Memory B cell (primary cell): ENCODE measurements around the gene ZCCHC14.

Source experiments
- ATAC-seq: fragments of 150-1000 bp; cut with Tn5 transposase; 2 replicates; pipeline ENCODE4 v1.10.0; 2021; ENCODE audit warnings: low read depth, mild to moderate bottlenecking, moderate library complexity
- DNase-seq, 2 donors: peaks; one replicate each; pipeline ENCODE4 v3.0.0; 2022; ENCODE audit warnings: low spot score in 2 of 2
- H3K27ac Mint-ChIP-seq: one replicate; pipeline ENCODE4 v1.8.0; 2022; ENCODE audit warnings: mild to moderate bottlenecking, moderate library complexity, mixed read lengths
- H3K27me3 Mint-ChIP-seq: one replicate; pipeline ENCODE4 v1.8.0; 2022; ENCODE audit warnings: mixed read lengths
- H3K36me3 Mint-ChIP-seq: one replicate; pipeline ENCODE4 v1.8.0; 2022; ENCODE audit warnings: mild to moderate bottlenecking, mixed read lengths
- H3K4me1 Mint-ChIP-seq: one replicate; pipeline ENCODE4 v1.8.0; 2022; ENCODE audit warnings: mixed read lengths
- H3K4me3 Mint-ChIP-seq: one replicate; pipeline ENCODE4 v1.8.0; 2022; ENCODE audit warnings: mild to moderate bottlenecking, moderate library complexity, mixed read lengths
- H3K9me3 Mint-ChIP-seq: one replicate; pipeline ENCODE4 v1.8.0; 2022; ENCODE audit warnings: mixed read lengths

ZCCHC14 gene

DNA sequence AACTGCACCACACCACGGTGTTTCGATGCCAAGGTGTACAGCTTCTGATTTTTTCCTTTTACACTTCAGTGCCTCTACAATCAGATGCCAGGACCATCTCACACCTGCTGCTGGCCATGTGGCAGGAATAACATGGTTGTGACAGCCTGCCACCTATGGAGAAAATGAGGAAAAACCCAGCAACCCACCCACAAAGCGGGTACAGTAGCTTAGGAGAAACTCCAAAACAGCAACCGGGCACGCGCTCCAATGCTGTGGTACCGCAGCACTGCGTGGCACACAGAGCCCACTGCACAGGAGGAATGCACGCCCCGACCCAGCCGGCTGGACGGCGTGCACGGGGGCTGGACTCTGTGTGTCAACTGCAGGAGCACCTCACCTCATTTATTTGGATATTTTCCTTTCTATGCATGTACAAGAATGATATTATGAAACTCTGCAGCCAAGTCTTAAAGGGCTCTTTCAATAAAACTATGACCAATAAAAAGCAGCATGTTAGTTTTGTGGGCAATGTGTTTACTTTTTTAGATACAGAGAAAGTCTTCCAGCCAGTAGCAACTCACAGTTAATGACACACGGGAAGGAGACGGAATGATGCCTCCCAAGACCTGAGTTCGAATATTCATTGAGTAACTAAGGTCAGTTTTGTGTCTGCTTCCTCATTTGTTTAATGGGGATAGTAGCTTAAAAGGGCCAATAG, 54.8 kb downstream of the ZCCHC14 start:
- Mint-ChIP-seq H3K27me3 (peaks cover 6% of the 10 kb centered on the region), H3K9me3 (no peaks in the 10 kb centered on the region), H3K27ac (no peak overlapping the region), H3K4me1 (peaks cover 2% of the 10 kb centered on the region), H3K4me3 (no peak overlapping the region), H3K36me3 (peaks cover 2% of the 10 kb centered on the region)
- ATAC-seq = no peak
- no peak for DNase-seq

DNA sequence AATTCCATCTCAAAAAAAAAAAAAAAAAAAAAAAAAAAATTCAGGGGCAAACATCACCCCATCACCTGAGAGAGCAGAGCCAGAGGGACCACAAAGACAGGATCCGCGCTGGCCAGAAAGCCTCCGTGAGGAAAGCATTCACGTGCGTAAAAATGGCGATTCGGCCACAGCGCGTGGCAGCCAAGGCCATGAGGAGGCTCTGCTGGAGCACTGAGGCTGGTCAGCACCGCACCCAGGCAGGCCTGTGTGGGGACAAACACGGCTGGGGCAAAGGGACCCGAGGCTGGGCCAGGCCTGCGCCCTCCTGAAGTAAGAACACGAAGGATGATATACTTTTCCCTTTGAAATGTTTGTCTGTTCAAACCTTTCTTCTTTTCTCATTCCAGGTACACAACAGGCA, 55.5 kb downstream of the ZCCHC14 start:
- no peak overlapping the region for H3K4me3 Mint-ChIP-seq
- peaks cover 2% of the 10 kb centered on the region for H3K4me1 Mint-ChIP-seq

DNA sequence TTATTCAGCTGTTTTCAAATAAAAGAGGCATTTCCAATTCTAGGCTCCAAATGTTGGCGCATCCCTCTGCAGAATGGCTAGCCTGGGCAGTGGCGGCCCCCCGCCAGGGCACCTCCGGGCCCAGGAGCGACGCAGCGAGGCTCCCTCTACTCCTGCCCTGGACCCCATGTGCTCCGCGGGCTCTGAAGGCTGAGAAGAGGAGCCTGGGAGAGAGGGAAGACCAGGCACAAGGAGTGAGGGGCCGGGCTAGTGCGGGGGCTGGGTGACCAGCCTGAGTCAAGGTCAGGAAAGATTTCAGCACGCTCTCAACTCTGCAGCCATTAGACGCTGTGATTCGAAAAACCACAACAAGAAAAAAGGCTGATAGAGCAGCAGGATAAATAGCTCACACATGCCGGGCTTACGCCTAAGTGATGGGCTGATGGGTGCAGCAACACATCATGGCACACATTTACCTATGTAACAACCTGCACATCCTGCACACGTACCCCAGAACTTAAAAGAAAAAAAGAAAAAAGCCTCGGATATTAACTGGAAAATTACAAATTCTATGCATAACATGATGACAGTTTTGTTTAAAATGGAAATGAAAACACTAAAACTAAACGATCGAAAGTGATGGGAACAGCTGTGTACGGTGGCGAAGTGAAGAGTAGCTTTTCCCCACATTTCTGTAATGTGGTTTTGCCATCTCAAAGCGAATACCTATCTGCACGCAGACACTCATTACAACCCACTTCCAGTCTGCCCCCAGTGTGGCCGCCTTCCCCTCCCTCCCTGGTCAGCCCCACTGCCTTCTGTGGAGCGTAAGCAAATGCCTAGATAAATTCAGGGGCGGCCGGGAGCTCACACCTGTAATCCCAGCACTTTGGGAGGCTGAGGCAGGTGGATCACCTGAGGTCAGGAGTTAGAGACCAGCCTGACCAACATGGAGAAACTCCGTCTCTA, 56.3 kb downstream of the ZCCHC14 start:
- no peak for DNase-seq
- Mint-ChIP-seq H3K27me3 (peaks cover 9% of the 10 kb centered on the region), H3K36me3 (no peaks in the 10 kb centered on the region), H3K4me1 (peaks cover 2% of the 10 kb centered on the region), H3K27ac (no peak overlapping the region), H3K9me3 (no peaks in the 10 kb centered on the region), H3K4me3 (no peak overlapping the region)
- no peak for ATAC-seq

More for the DNA sequence above, 55.5 kb downstream of the ZCCHC14 start:
- peaks cover 9% of the 10 kb centered on the region for H3K27me3 Mint-ChIP-seq
- no peak overlapping the region for H3K27ac Mint-ChIP-seq
- H3K36me3 Mint-ChIP-seq = no peaks in the 10 kb centered on the region
- no peak for DNase-seq
- no peaks in the 10 kb centered on the region for H3K9me3 Mint-ChIP-seq
- ATAC-seq = no peak

DNA sequence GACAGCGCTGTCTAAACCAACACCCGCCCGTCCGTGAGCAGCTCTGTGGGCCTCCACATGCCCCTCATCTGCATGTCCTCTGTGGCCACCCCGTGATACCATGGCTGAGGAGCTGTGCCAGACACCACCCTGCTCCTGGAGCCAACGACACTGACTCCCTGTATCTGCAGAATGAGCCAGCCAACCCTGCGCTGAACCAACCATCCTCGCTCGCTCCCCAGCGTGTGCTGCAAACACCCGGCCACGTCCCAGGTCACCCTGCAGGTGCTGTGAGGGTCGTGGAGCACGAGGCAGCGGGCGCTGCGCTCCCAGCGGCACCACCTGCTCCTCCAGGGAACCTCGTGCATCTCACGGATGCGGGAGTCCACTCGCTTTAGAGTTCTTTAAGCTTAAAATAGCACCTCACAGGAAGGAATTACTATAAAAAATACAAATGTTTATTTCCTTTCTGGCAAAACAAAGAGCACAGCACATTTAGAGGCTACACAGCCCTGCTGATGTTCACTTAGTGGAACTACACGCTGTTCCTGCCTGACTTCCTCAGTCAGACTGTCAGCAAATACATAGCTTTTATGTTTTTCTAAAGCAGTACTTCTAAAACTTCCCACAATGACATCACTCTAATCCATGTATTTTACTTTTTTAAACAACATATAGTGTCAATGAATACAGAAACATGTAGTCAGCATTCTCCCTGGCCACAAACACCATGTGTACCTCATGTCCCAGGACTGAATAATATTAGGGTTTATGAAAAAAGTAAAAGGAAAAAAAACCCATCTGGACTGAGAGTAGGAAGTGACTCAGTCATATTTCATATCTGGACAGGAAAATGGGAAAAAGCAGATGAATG, 57.2 kb downstream of the ZCCHC14 start:
- H3K4me1 Mint-ChIP-seq = peaks cover 2% of the 10 kb centered on the region
- H3K9me3 Mint-ChIP-seq = no peaks in the 10 kb centered on the region
- H3K4me3 Mint-ChIP-seq = no peak overlapping the region
- ATAC-seq (no peak), DNase-seq (no peak)
- H3K27me3 Mint-ChIP-seq = peaks cover 9% of the 10 kb centered on the region
- H3K27ac Mint-ChIP-seq = no peak overlapping the region
- H3K36me3 Mint-ChIP-seq = peaks cover 2% of the 10 kb centered on the region

DNA sequence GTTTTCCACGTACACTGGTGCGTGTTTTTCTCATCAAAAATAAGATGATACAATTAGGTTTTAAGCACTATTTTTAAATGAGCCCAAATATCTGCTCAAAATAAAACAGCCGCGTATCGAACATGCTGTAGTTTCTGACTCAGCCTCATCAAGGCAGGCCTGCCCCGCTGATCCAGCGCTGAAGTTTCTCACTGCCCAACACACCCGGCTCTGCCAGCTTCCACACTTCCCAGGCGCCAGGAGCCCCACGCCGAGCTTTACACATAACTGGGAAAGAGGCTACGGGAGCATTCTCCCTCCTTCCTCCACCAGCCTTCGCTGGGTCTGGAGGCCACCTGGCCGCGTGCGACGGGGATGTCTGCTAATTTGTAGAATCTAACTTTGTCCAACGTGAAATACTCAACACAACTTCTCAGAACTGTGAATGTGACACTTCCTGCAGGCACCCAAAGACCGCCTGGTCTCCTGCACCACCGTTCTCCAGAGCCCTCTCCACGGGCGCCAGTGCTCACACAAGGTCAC, 58.6 kb downstream of the ZCCHC14 start:
- H3K4me1 Mint-ChIP-seq = peaks cover 2% of the 10 kb centered on the region
- H3K27ac Mint-ChIP-seq = no peak overlapping the region
- peaks cover 9% of the 10 kb centered on the region for H3K27me3 Mint-ChIP-seq
- no peak for ATAC-seq
- DNase-seq = no peak
- H3K4me3 Mint-ChIP-seq = no peak overlapping the region
- peaks cover 2% of the 10 kb centered on the region for H3K36me3 Mint-ChIP-seq
- H3K9me3 Mint-ChIP-seq = no peaks in the 10 kb centered on the region

DNA sequence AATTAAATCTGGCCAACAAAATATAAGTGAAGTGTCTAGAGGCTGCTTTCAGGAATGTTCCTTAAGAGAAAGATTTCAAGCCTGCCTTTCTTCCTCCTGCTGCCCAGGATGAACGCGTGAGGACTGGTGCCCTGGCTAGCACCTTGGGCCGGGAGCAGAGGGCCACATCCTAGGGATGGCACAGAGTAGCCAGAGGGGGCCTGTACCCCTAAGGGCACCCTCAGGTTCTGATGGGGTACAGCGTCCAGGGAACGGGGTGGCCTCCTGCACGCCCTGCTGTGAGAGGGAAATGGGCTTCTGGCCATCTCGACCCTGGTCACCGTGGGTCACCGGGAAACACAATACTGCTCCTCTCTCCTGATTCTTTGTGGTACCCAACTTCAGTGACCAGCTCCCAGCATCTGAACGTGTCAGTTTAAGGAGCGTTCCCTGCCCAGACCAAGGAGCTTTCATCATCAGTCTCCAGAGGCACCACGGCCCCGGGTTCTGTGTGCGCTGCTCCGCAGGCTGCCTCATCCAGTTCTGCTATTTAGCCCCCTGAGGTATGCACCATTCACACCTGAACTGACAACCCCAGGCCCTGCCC, 60.4 kb downstream of the ZCCHC14 start:
- Mint-ChIP-seq H3K9me3 (no peaks in the 10 kb centered on the region), H3K4me1 (peaks cover 2% of the 10 kb centered on the region), H3K36me3 (peaks cover 2% of the 10 kb centered on the region), H3K27me3 (peaks cover 9% of the 10 kb centered on the region), H3K4me3 (no peak overlapping the region), H3K27ac (no peak overlapping the region)
- no peak for ATAC-seq
- no peak for DNase-seq

DNA sequence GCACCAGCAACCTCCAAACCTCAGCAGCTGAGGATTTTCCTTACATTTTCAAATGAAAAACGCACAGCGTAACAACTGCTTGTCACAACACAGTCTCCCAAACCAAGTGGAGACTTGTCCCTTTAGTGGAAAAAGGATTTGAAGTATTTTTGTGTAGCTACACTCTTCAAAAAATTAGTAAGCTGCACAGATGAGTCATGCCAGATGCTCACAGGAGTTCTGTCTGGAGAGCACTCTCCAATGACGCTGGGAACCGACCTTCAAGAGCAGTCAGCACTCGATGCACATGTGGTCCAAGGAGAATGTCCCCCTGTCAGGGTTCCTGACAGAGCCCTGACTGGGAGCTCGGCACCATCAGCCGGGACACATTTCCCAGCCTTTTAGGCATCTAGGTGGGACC, 60.9 kb downstream of the ZCCHC14 start:
- Mint-ChIP-seq H3K27me3 (peaks cover 9% of the 10 kb centered on the region), H3K4me1 (peaks cover 2% of the 10 kb centered on the region), H3K4me3 (no peak overlapping the region), H3K36me3 (peaks cover 2% of the 10 kb centered on the region), H3K9me3 (no peaks in the 10 kb centered on the region), H3K27ac (no peak overlapping the region)
- DNase-seq (no peak), ATAC-seq (no peak)

DNA sequence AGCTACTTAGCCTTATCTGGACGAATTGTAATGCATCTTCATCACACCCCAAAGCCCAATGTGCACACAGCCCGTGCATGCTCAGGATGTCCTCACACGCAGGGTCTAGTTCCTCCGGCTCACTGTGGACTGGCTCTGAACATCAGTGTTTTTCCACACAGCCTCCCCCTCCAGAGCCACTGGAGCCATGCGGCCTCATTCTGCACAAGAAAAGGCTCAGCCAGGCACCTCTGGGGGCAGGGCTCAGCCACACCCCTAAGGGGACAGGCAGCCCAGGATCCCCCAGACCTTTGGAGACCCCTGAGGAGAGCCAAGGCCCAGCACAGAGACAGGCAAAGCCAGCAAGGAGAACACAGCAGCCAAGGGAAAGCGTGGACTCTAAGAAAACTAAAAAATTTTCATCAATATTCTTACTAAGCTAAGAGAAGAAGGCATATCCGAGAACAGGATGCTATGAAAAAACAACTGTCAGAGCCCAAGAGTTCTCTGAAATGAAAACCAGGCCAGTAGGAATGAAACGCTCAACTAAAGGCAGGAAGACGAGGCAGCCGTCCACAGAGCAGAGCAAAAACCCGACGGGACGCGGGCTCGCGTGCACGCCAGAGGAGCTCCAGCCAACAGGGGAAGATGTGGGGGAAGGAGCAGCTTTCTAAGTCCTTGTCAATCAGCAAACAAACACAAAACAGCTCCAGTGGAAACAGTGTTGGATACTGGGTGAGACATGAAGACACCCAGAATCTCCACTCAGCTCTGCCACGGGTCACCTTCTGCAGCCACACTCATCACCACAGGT, 66.2 kb downstream of the ZCCHC14 start:
- H3K9me3 Mint-ChIP-seq = no peaks in the 10 kb centered on the region
- ATAC-seq (no peak), DNase-seq (no peak)
- H3K4me1 Mint-ChIP-seq = no peaks in the 10 kb centered on the region
- no peak overlapping the region for H3K27ac Mint-ChIP-seq
- peaks cover 9% of the 10 kb centered on the region for H3K36me3 Mint-ChIP-seq
- H3K27me3 Mint-ChIP-seq = peaks cover 2% of the 10 kb centered on the region
- no peak overlapping the region for H3K4me3 Mint-ChIP-seq

DNA sequence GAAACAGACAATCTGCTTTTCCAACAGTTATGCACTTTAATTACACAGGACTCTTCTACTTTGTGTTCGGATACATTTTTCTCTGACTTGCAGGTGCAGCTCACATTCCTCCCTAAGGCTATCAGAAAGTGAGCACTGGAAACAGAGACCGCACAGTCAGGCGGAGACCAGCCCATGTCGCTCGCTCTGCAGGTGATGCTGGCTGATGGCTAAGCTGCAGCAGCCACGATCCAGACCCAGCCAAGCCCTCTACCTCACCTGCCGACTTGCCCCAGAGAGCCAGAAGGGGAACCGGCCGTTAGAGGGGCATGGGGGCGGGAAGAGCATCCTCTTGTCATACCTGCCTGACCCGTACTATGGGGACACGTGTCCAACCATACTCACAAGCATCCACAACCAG, 66.9 kb downstream of the ZCCHC14 start:
- H3K4me1 Mint-ChIP-seq = no peaks in the 10 kb centered on the region
- H3K27me3 Mint-ChIP-seq = peaks cover 1% of the 10 kb centered on the region
- no peak overlapping the region for H3K27ac Mint-ChIP-seq
- no peaks in the 10 kb centered on the region for H3K9me3 Mint-ChIP-seq
- no peak overlapping the region for H3K4me3 Mint-ChIP-seq
- DNase-seq = no peak
- peaks cover 9% of the 10 kb centered on the region for H3K36me3 Mint-ChIP-seq
- ATAC-seq = no peak

DNA sequence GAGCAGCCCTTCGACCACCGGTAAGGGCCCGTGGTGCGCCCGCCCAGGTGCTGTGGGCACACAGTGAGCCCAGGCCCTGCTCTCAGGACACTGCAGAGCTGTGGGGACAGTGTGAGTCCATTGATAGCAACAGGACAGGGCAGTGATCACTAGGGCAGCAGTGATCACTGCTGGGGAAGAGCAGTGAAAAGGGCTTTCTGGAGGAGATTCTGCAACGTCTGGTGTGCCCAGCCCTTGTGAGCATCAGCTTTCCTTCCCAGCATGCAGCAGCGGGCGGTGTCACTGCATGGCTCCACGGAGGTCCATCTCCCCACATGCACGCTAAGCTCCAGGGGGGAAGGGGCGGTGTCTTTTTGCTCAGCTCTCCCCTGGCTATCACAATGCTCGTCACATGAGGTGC, 68.6 kb downstream of the ZCCHC14 start:
- H3K36me3 Mint-ChIP-seq = peaks cover 8% of the 10 kb centered on the region
- no peaks in the 10 kb centered on the region for H3K27me3 Mint-ChIP-seq
- H3K4me3 Mint-ChIP-seq = no peak overlapping the region
- H3K9me3 Mint-ChIP-seq = no peaks in the 10 kb centered on the region
- H3K4me1 Mint-ChIP-seq = no peaks in the 10 kb centered on the region
- no peak overlapping the region for H3K27ac Mint-ChIP-seq
- ATAC-seq (no peak), DNase-seq (no peak)

DNA sequence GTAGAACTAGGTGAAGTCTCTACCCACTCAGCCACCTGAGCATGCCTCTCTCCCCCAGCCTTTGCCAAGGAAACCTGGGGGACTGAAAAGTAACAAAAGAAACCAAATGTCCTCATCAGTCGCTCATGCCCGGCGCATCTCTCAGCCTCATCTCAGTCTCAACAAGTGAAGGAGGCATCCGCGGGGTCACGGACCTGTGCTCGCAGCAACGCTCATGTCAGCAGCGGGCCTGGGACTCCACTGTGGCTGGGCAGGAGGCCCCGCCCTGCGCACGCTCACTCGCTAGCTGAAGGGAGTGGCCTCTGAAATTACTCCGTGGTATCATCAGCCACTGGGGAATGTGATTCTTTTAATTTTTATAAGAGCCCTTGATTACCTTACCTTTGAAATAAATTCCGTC, 69.4 kb downstream of the ZCCHC14 start:
- Mint-ChIP-seq H3K4me1 (no peaks in the 10 kb centered on the region), H3K27me3 (no peaks in the 10 kb centered on the region), H3K27ac (no peak overlapping the region), H3K4me3 (no peak overlapping the region), H3K9me3 (no peaks in the 10 kb centered on the region), H3K36me3 (peaks cover 8% of the 10 kb centered on the region)
- ATAC-seq (no peak), DNase-seq (no peak)

DNA sequence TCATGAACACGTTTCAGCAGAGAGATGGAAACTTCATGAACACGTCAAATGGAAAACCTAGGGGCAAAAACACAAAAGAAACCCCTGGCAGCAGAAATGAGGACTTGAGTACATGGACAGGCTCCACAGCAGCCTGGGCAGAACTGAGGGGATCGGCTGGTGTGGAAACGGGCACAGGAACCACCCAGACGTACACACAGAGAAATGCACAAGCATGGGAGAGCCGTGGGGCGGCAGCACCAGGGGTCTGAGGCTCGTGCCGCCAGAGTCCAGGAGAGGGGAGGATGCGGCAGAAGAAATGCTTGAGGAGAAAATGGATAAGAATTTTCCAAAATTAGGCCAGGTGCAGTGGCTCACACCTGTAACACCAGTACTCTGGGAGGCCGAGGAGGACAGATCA, 70.7 kb downstream of the ZCCHC14 start:
- no peaks in the 10 kb centered on the region for H3K4me1 Mint-ChIP-seq
- peaks cover 8% of the 10 kb centered on the region for H3K36me3 Mint-ChIP-seq
- DNase-seq = no peak
- H3K9me3 Mint-ChIP-seq = no peaks in the 10 kb centered on the region
- no peaks in the 10 kb centered on the region for H3K27me3 Mint-ChIP-seq
- no peak overlapping the region for H3K4me3 Mint-ChIP-seq
- no peak for ATAC-seq
- no peak overlapping the region for H3K27ac Mint-ChIP-seq
